Measurements from ENCODE around the gene ST3GAL5.

DNA sequence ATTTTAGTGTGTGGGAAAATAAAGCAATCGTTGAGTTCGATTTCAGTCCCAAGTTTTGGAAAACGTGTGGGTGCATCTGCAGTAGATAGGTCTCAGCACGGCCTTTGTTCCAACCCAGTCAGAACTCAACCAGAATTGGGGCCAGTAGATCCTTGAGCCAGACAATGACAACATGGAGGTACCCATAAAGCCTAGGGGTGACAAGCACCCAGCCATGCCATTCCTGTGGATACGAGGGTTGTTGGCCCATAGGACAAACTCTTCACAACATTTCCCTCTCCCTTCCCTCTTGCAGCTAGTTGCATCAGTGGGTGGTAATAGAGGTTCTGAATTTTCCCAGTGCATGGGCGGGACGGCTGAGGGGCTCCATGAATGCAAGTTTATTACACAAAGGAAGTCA, 60.1 kb downstream of the ST3GAL5 start:
- TF ChIP-seq, protein P1, sequence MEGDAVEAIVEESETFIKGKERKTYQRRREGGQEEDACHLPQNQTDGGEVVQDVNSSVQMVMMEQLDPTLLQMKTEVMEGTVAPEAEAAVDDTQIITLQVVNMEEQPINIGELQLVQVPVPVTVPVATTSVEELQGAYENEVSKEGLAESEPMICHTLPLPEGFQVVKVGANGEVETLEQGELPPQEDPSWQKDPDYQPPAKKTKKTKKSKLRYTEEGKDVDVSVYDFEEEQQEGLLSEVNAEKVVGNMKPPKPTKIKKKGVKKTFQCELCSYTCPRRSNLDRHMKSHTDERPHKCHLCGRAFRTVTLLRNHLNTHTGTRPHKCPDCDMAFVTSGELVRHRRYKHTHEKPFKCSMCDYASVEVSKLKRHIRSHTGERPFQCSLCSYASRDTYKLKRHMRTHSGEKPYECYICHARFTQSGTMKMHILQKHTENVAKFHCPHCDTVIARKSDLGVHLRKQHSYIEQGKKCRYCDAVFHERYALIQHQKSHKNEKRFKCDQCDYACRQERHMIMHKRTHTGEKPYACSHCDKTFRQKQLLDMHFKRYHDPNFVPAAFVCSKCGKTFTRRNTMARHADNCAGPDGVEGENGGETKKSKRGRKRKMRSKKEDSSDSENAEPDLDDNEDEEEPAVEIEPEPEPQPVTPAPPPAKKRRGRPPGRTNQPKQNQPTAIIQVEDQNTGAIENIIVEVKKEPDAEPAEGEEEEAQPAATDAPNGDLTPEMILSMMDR (IDR thresholded peaks at IDR 0.05) = no peak
- TF ChIP-seq POLR2A (IDR thresholded peaks at IDR 0.05) = no peak
- no peak for TF ChIP-seq POLR2AphosphoS5 (IDR thresholded peaks at IDR 0.05)
